Esophagus (tissue), 2 donors: ENCODE measurements around the gene DSC2. TPM values are rescaled to one million over a fixed set of nuclear protein-coding genes. Genes with fewer than 3 reads are reported as not detected.
"Not testable (repeated sequence)": the region's sequence is repeated elsewhere in the genome, so short reads cannot be mapped to it uniquely, and the experiment has no call there.

ENCODE experiments used
- H3K27ac ChIP-seq, 2 donors: one replicate each; pipeline ENCODE4 v1.5.1; 2013; ENCODE audit warnings: low read depth in 2 of 2, mild to moderate bottlenecking in 2 of 2, inconsistent platforms in 1 of 2, low read length in 1 of 2, moderate library complexity in 1 of 2
- H3K27me3 ChIP-seq, 2 donors: one replicate each; pipeline ENCODE4 v1.6.1; 2013; ENCODE audit warnings: low read length in 2 of 2, control low read depth in 1 of 2, mild to moderate bottlenecking in 1 of 2; ENCODE audit not compliant: insufficient read depth in 2 of 2, control insufficient read depth in 1 of 2
- H3K36me3 ChIP-seq, 2 donors: one replicate each; pipeline ENCODE4 v1.6.1; 2013; ENCODE audit warnings: low read length in 1 of 2; ENCODE audit not compliant: control insufficient read depth in 2 of 2, insufficient read depth in 2 of 2
- H3K4me1 ChIP-seq, 2 donors: one replicate each; pipeline ENCODE4 v1.6.1; 2013; ENCODE audit warnings: low read length in 1 of 2; ENCODE audit not compliant: control insufficient read depth in 2 of 2, insufficient read depth in 2 of 2
- H3K4me3 ChIP-seq, 2 donors: one replicate each; pipeline ENCODE4 v1.5.1; 2013; ENCODE audit warnings: low read length in 2 of 2, mild to moderate bottlenecking in 2 of 2, low read depth in 1 of 2, moderate library complexity in 1 of 2
- H3K9me3 ChIP-seq, 2 donors: one replicate each; pipeline ENCODE4 v1.6.1; 2013; ENCODE audit warnings: mild to moderate bottlenecking in 2 of 2, low read depth in 1 of 2, low read length in 1 of 2, moderate library complexity in 1 of 2; ENCODE audit not compliant: control insufficient read depth in 2 of 2, insufficient read depth in 1 of 2
- WGBS, 2 donors: extraction: QIAGEN DNeasy Blood & Tissue Kit; methylation state at CpG; one replicate each; pipeline ENCODE4 v1.1.7; 2013; 5-methylcytosine and 5-hydroxymethylcytosine counted together
- polyA plus RNA-seq, 2 donors: library from polyadenylated mRNA; stranded (reverse); fragments of 200-250 nt; gene quantifications; one replicate each; pipeline ENCODE4 v1.2.3, GENCODE V29; 2013
- donor health status: healthy with polysubstance abuse.
- donor health status: Bipolar disorder and iron deficiency.

DSC2 gene
- 100 to 1,000 TPM in 1 of 2 donors, 10 to 100 TPM in 1; 63.5 to 123 TPM for polyA plus RNA-seq

DNA sequence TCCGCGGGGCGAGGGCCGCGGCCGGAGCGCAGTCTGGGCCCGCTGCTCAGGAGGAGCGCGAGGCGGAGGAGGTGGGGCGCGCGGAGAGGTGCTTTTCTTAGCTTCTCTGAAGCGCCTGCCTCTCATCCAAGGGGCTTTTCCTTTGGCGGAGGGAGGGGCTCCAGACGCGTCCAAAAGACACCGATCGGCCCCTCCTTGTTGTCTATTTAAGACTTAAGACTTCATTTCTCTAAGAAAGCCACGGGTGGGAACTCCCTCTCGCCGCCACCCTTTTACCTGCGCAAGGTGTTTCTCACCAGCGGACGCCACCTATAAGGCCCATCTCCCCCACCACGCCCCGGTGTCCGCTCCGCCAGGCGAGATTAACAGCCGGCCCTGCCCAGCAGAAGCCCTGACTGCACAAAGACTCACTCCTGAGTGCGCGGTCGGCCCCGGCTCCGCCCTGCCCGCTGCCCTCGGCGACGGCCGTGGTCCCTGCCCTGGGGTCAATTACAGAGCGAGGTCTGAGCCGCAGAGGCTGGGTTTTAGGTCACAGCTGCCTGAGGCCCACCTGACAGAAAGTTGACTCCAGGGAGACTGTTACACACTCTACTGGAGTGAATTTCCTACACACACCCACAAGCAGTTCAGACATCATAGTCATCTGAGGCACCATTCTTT lies at the start of gene DSC2:
DSC2 (minus strand) TSS at position 397 of the 660 bp plus-strand sequence. CDS start 450 bp downstream, outside the sequence.
- Histone ChIP-seq H3K27ac (peak within 1 kb of the TSS; percentile 92 to 99), H3K4me1 (no peaks in the 10 kb centered on the region), H3K9me3 (no peaks in the 10 kb centered on the region), H3K4me3 (peak within 1 kb of the TSS; percentile 72 to 93), H3K36me3 (no peaks in the 10 kb centered on the region), H3K27me3 (no peaks in the 10 kb centered on the region)
- 3 to 5% methylated on average over 44 of the region's 44 CpGs for WGBS, 2 donors

DNA sequence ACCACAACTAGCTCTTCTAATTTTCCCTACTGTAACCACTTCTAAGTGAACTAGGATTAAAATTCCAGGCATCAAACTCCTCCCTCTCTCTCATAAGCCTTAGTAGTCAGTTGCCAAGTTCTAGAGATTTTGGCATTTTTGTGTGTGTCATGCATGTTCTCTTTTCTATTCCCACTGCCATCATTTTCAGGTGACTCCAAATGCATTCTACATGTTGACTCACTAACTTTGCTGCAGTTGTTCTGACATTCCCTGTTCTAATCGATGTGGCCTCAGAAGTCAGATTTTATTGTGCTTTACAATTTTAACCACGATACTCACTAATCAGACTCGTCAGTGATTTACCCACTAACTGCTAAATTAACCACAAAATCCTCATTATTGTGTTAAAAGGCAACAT lies 47.1 kb upstream of the DSC2 start:
- Histone ChIP-seq H3K4me3 (no peak overlapping the region), H3K9me3 (peaks cover 0 to 3% of the 10 kb centered on the region in 2 donors), H3K4me1 (no peaks in the 10 kb centered on the region), H3K27ac (no peak overlapping the region), H3K36me3 (no peaks in the 10 kb centered on the region), H3K27me3 (no peaks in the 10 kb centered on the region)
- WGBS, 2 donors, result 53 to 73% methylated on average over 3 of the region's 3 CpGs

DNA sequence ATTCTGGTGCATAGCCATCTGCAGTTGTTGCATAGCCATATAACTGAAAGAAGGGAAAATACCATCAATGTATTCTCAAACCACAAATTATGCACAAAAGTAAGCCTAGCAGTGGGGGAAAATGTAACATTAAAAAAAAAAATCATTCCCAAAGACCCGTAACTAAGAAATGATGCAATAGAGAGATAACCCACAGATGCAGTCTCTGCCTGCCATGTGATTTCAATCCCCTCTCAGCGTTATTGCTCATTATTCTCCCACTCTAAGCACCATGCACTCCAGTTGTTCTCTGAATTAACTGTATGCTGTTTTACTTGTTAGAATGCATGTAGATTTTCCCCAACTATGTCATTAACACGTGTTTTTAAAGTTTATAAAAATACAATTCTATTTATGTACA lies 46.4 kb upstream of the DSC2 start:
- H3K27ac ChIP-seq, result no peak overlapping the region
- 68 to 71% methylated on average over 3 of the region's 3 CpGs for WGBS, 2 donors
- peaks cover 0 to 3% of the 10 kb centered on the region in 2 donors for H3K9me3 ChIP-seq
- H3K4me3 ChIP-seq, result no peak overlapping the region
- no peaks in the 10 kb centered on the region for H3K4me1 ChIP-seq
- H3K27me3 ChIP-seq, result no peaks in the 10 kb centered on the region
- H3K36me3 ChIP-seq, result no peaks in the 10 kb centered on the region

DNA sequence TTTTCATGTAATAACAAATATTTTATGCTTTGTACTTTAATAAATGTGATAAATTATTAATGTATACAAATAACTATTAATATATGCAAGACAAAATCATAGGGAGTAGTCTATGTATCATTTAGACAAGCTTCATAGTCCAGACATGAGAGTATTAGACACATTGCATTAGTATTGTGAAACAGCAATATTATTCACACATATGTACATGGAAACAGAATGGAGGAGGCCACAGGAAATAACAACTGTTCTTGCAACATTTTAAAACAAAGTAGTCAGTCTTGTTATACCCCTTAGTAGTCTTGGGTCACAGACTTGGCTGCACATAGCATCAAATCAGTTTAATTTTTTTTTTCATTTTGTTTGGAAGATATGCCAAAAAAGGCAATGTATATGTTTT lies 44.6 kb upstream of the DSC2 start:
- H3K4me3 ChIP-seq, result no peak overlapping the region
- no peak overlapping the region for H3K27ac ChIP-seq
- H3K9me3 ChIP-seq, result peaks cover 0 to 3% of the 10 kb centered on the region in 2 donors
- H3K36me3 ChIP-seq, result no peaks in the 10 kb centered on the region
- no peaks in the 10 kb centered on the region for H3K4me1 ChIP-seq
- no peaks in the 10 kb centered on the region for H3K27me3 ChIP-seq

DNA sequence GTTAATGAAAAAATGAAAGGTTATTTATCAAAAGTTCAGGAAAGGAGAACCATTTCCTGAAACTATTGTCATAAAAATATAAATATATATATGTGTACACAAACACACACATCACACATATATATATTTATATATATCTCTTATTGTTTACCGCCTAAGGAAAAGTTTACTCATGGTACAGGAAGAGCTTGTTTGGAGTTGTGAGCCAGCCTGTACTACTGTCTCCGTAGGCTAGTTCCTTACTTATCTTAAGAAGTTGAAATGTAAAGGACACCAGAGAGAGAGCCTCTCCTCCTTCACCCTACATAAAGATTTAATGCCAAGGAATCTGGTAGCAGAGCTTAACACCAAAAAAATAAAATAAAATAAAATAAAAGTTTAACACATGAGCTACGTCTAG lies 40.8 kb upstream of the DSC2 start:
- H3K9me3 ChIP-seq, result no peaks in the 10 kb centered on the region
- no peaks in the 10 kb centered on the region for H3K4me1 ChIP-seq
- H3K36me3 ChIP-seq, result no peaks in the 10 kb centered on the region
- no peak overlapping the region for H3K27ac ChIP-seq
- WGBS, 2 donors, result 73 to 79% methylated on average over 3 of the region's 3 CpGs
- no peak overlapping the region for H3K4me3 ChIP-seq
- H3K27me3 ChIP-seq, result no peaks in the 10 kb centered on the region

DNA sequence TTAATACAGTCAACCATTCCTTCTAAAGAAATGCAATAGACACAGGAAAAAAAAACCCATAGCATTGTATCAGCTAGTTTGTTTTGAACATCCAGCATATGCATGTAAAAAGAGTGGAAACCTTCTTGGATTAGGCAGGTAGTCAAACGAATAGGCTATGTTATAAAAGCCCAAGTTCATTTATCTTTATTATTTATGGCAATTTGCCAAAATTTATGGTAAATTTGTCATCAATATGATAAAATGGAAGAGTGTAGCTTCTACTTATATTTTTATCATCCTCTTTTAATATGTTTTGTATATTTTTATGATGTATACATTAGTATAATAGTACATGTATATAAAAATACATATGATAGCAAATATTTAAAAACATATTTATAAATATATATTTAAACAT lies 36.5 kb upstream of the DSC2 start:
- H3K9me3 ChIP-seq, result no peaks in the 10 kb centered on the region
- no peaks in the 10 kb centered on the region for H3K27me3 ChIP-seq
- H3K4me1 ChIP-seq, result no peaks in the 10 kb centered on the region
- no peaks in the 10 kb centered on the region for H3K36me3 ChIP-seq
- H3K27ac ChIP-seq, result no peak overlapping the region
- no peak overlapping the region for H3K4me3 ChIP-seq
- 51 to 58% methylated on average over 1 of the region's 1 CpG for WGBS, 2 donors

DNA sequence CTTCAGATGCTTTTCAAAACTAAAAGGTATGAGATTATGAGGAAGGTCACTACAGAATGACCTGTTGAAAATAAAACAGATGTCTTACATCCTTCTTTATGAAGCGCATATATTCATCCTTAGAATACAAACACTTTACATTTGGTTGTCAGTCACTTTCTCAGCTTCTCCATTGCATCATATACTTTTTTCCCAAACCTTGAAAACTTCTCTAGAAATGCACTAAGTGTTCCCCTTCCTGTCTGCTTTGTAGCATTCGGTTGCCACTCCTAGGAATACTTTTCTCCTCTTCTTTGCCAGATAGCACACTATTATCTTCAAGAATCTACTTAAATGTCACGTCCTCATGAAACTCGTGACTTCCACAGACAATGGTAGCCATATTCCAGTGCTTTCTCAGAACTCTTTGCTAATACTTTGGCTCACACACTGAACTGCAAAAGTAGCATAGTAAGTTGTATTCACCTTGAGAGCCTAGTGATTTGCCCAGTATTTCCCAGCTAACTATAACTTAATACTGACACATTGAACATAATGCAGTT lies 32.8 kb upstream of the DSC2 start:
- H3K9me3 ChIP-seq, result no peaks in the 10 kb centered on the region
- no peaks in the 10 kb centered on the region for H3K27me3 ChIP-seq
- no peak overlapping the region for H3K4me3 ChIP-seq
- H3K27ac ChIP-seq, result no peak overlapping the region
- no peaks in the 10 kb centered on the region for H3K36me3 ChIP-seq
- WGBS, 2 donors, result 86 to 87% methylated on average over 4 of the region's 4 CpGs
- no peaks in the 10 kb centered on the region for H3K4me1 ChIP-seq

DNA sequence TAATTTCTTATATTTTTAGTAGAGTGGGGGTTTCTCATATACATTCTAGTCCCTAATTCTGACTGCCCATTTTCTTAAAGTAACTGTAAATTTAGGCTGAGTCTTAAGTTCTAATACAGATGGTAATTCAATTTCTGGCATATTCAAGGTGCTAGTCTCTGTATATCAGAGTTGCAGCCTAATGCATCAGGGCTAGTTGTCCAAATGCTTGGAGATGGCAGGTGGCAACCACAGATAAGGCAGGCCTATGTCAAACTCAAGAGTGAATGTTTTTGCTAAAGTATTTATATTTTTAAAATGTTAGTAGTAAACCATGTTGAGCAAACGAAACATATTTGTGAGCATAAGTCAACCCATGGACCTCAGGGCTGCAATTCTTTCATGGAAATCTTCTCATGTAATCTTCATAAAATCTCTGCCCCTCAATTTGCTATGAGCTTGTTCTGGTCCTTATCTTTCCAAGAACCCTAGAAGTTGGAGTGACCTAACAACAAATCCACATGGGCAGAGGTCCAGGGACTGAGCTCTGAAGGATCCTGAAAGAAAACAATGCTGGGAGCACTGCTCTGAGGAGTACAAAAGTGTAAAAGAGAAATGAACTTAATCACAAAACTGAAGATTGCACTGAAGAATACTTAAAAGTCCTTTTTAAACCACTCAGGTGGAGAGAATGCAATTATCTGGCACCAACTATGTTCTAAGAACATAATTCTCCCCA lies 27.3 kb upstream of the DSC2 start:
- no peaks in the 10 kb centered on the region for H3K9me3 ChIP-seq
- H3K4me3 ChIP-seq, result no peak overlapping the region
- no peaks in the 10 kb centered on the region for H3K27me3 ChIP-seq
- no peak overlapping the region for H3K27ac ChIP-seq
- no peaks in the 10 kb centered on the region for H3K4me1 ChIP-seq
- H3K36me3 ChIP-seq, result no peaks in the 10 kb centered on the region
- 72 to 91% methylated on average over 1 of the region's 1 CpG for WGBS, 2 donors

DNA sequence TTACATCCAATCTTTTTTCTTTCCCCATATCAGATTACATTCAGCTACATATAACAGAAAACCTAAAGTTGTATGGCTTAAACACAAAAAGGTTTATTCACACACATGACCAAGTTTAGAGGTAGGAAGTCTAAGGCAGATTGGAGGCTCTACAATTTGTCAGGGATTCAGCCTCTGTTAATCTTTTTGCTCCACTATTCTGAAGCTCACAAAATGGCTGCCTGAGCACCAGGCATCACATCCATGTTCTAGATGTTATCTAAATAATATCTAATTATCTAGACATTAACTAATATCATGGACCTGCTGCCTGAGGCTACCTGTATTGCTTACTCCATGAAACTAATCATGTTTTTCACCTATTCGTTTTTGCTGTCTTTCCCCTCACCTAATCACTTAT lies 23.7 kb upstream of the DSC2 start:
- H3K9me3 ChIP-seq, result no peaks in the 10 kb centered on the region
- no peaks in the 10 kb centered on the region for H3K36me3 ChIP-seq
- 74 to 84% methylated on average over 1 of the region's 1 CpG for WGBS, 2 donors
- H3K27me3 ChIP-seq, result no peaks in the 10 kb centered on the region
- H3K4me1 ChIP-seq, result no peaks in the 10 kb centered on the region
- H3K27ac ChIP-seq, result no peak overlapping the region
- no peak overlapping the region for H3K4me3 ChIP-seq

DNA sequence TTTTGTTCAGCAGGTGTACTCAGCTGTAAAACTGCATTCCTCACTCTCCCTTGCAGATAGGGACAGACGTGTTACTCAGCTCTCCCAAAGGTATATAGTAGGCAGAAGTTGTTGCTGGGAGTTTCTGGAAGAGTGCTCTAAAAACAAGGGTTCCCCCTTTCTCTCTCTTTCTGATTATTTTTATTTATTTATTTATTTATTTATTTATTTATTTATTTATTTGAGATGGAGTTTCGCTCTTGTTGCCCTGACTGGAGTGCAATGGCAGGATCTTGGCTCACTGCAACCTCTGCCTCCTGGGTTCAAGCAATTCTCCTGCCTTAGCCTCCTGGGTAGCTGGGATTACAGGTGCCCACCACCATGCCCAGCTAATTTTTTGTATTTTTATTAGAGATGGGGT lies 20.9 kb upstream of the DSC2 start:
- H3K4me1 ChIP-seq, H3K9me3 ChIP-seq, H3K27me3 ChIP-seq, H3K4me3 ChIP-seq, H3K27ac ChIP-seq, H3K36me3 ChIP-seq: not testable (repeated sequence)
- WGBS, 2 donors, result 75 to 85% methylated on average over 2 of the region's 2 CpGs
